H9 (cell line): ENCODE results near the gene OR8B3. TPM values are rescaled to one million over a fixed set of nuclear protein-coding genes. Genes with fewer than 3 reads are reported as not detected.
"Not testable (repeated sequence)": the region's sequence is repeated elsewhere in the genome, so short reads cannot be mapped to it uniquely, and the experiment has no call there.

Experiments used
- DNase-seq: peaks from one replicate; pipeline ENCODE4 v3.0.0-alpha.2; 2017
- H2AFZ ChIP-seq: one replicate; pipeline ENCODE4 v1.6.1; 2013; ENCODE audit warnings: mild to moderate bottlenecking, low read length, control low read depth, moderate library complexity
- H2AK5ac ChIP-seq: 2 replicates; pipeline ENCODE4 v1.6.1; 2013; ENCODE audit warnings: low read length, control low read depth, mixed read lengths; ENCODE audit not compliant: insufficient read length
- H2BK120ac ChIP-seq: one replicate; pipeline ENCODE4 v1.6.1; 2013; ENCODE audit warnings: low read depth, mild to moderate bottlenecking, low read length, control low read depth, inconsistent platforms; ENCODE audit not compliant: poor library complexity, severe bottlenecking
- H2BK12ac ChIP-seq: 2 replicates; pipeline ENCODE4 v1.6.1; 2013; ENCODE audit warnings: low read length, control low read depth, mixed read lengths, low read depth; ENCODE audit not compliant: insufficient read length
- H2BK15ac ChIP-seq: 2 replicates; pipeline ENCODE4 v1.6.1; 2013; ENCODE audit warnings: low read depth, low read length, control low read depth
- H2BK20ac ChIP-seq: one replicate; pipeline ENCODE4 v1.6.1; 2013; ENCODE audit warnings: low read depth, mild to moderate bottlenecking, low read length, control low read depth, inconsistent platforms; ENCODE audit not compliant: poor library complexity, severe bottlenecking
- H2BK5ac ChIP-seq: 2 replicates; pipeline ENCODE4 v1.6.1; 2013; ENCODE audit warnings: low read length, control low read depth, mixed read lengths; ENCODE audit not compliant: insufficient read length
- H3K14ac ChIP-seq: 2 replicates; pipeline ENCODE4 v1.6.1; 2013; ENCODE audit warnings: low read length, control low read depth; ENCODE audit not compliant: insufficient read depth
- H3K18ac ChIP-seq: 2 replicates; pipeline ENCODE4 v1.6.1; 2013; ENCODE audit warnings: low read depth, mild to moderate bottlenecking, mixed read lengths, low read length, control low read depth; ENCODE audit not compliant: insufficient read length
- H3K23ac ChIP-seq: 2 replicates; pipeline ENCODE4 v1.6.1; 2013; ENCODE audit warnings: low read length, control low read depth, mixed read lengths, low read depth; ENCODE audit not compliant: insufficient read length
- H3K23me2 ChIP-seq: 2 replicates; pipeline ENCODE4 v1.6.1; 2013; ENCODE audit warnings: low read depth, mild to moderate bottlenecking, mixed read lengths, low read length, control low read depth; ENCODE audit not compliant: insufficient read length, poor library complexity, severe bottlenecking
- H3K27ac ChIP-seq: 2 replicates; pipeline ENCODE4 v1.5.1; 2013; ENCODE audit warnings: low read length, control low read depth, mixed read lengths, low read depth; ENCODE audit not compliant: insufficient read length
- H3K27me3 ChIP-seq: 2 replicates; pipeline ENCODE4 v1.6.1; 2013; ENCODE audit warnings: low read length, control low read depth, inconsistent platforms; ENCODE audit not compliant: insufficient read depth
- H3K4ac ChIP-seq: 2 replicates; pipeline ENCODE4 v1.6.1; 2013; ENCODE audit warnings: low read depth, mild to moderate bottlenecking, control low read depth, inconsistent platforms, low read length, moderate library complexity
- H3K4me1 ChIP-seq: 2 replicates; pipeline ENCODE4 v1.6.1; 2013; ENCODE audit warnings: low read length, control low read depth, inconsistent platforms; ENCODE audit not compliant: insufficient read depth
- H3K4me2 ChIP-seq: 2 replicates; pipeline ENCODE4 v1.6.1; 2013; ENCODE audit warnings: low read length, control low read depth, mixed read lengths; ENCODE audit not compliant: insufficient read length, insufficient read depth
- H3K56ac ChIP-seq: 2 replicates; pipeline ENCODE4 v1.6.1; 2013; ENCODE audit warnings: low read depth, mild to moderate bottlenecking, mixed read lengths, low read length, control low read depth; ENCODE audit not compliant: insufficient read length
- H3K79me1 ChIP-seq: 2 replicates; pipeline ENCODE4 v1.6.1; 2013; ENCODE audit warnings: low read depth, mild to moderate bottlenecking, moderate library complexity, low read length, control low read depth, inconsistent platforms; ENCODE audit not compliant: insufficient read depth, poor library complexity, severe bottlenecking
- H3K79me2 ChIP-seq: 2 replicates; pipeline ENCODE4 v1.6.1; 2013; ENCODE audit warnings: low read length, control low read depth, inconsistent platforms; ENCODE audit not compliant: insufficient read depth
- H3K9ac ChIP-seq: 2 replicates; pipeline ENCODE4 v1.6.1; 2013; ENCODE audit warnings: low read length, control low read depth, mixed read lengths; ENCODE audit not compliant: insufficient read length; ENCODE audit errors: extremely low read depth
- H3K9me3 ChIP-seq: one replicate; pipeline ENCODE4 v1.6.1; 2013; ENCODE audit warnings: low read depth, low read length, inconsistent platforms; ENCODE audit not compliant: control insufficient read depth
- H3T11ph ChIP-seq: one replicate; pipeline ENCODE4 v1.6.1; 2013; ENCODE audit warnings: mild to moderate bottlenecking, low read length, control low read depth, inconsistent platforms
- H4K20me1 ChIP-seq: one replicate; pipeline ENCODE4 v1.6.1; 2013; ENCODE audit not compliant: control insufficient read depth, insufficient read length, insufficient read depth
- H4K5ac ChIP-seq: 2 replicates; pipeline ENCODE4 v1.6.1; 2013; ENCODE audit warnings: low read depth, mild to moderate bottlenecking, mixed read lengths, low read length, control low read depth; ENCODE audit not compliant: insufficient read length
- H4K8ac ChIP-seq: replicated peaks from 2 replicates; pipeline ENCODE4 v1.6.1; 2013; ENCODE audit warnings: low read length, control low read depth, mixed read lengths, low read depth; ENCODE audit not compliant: insufficient read length
- H4K91ac ChIP-seq: 2 replicates; pipeline ENCODE4 v1.6.1; 2013; ENCODE audit warnings: low read depth, mild to moderate bottlenecking, moderate library complexity, mixed read lengths, low read length, control low read depth; ENCODE audit not compliant: insufficient read length
- H3K27ac Mint-ChIP-seq, 3 experiments: 2 replicates in 2 of 3; 3 replicates in 1 of 3; pipeline ENCODE4 v1.8.0; 2020 to 2021; ENCODE audit warnings: mixed read lengths in 3 of 3, mild to moderate bottlenecking in 1 of 3, moderate library complexity in 1 of 3
- H3K27me3 Mint-ChIP-seq: 2 replicates; pipeline ENCODE4 v1.8.0; 2021; ENCODE audit warnings: low read depth, mild to moderate bottlenecking, moderate library complexity, mixed read lengths
- H3K36me3 Mint-ChIP-seq, 3 experiments: 2 replicates in 2 of 3; 3 replicates in 1 of 3; pipeline ENCODE4 v1.8.0; 2020 to 2021; ENCODE audit warnings: low read depth in 3 of 3, mixed read lengths in 3 of 3; ENCODE audit not compliant: insufficient read depth in 1 of 3
- H3K4me1 Mint-ChIP-seq, 2 experiments: 2 replicates each; pipeline ENCODE4 v1.8.0; 2020; ENCODE audit warnings: mixed read lengths in 2 of 2
- H3K4me3 Mint-ChIP-seq, 2 experiments: 2 replicates in 1 of 2; 3 replicates in 1 of 2; pipeline ENCODE4 v1.8.0; 2020 to 2021; ENCODE audit warnings: mild to moderate bottlenecking in 2 of 2, mixed read lengths in 2 of 2, moderate library complexity in 1 of 2
- H3K9me3 Mint-ChIP-seq, 2 experiments: 2 replicates in 1 of 2; 3 replicates in 1 of 2; pipeline ENCODE4 v1.8.0; 2020; ENCODE audit warnings: mild to moderate bottlenecking in 2 of 2, mixed read lengths in 2 of 2, moderate library complexity in 1 of 2
- CTCF ChIP-seq: fragments of 200-600 bp; sonication (generic); conservative IDR thresholded peaks from 3 replicates; pipeline ENCODE4 v1.8.0; 2021; ENCODE audit warnings: antibody characterized with exemption, mild to moderate bottlenecking
- WGBS: extraction: QIAGEN DNeasy Blood & Tissue Kit; methylation state at CpG from one replicate; pipeline ENCODE4 v1.1.7; 2013; ENCODE audit warnings: missing lambda C conversion rate, low lambda C conversion rate, mixed read lengths; ENCODE audit not compliant: insufficient read length; ENCODE audit errors: extremely low coverage; 5-methylcytosine and 5-hydroxymethylcytosine counted together
- total RNA-seq: library from RNA; stranded (reverse); gene quantifications from 2 replicates; pipeline ENCODE4 v1.2.1, GENCODE V29; 2021

OR8B3 gene
- total RNA-seq, 1 experiment from 2014 or later, result not detected

GRCh38 chr11:124384399-124384798 lies 14.4 kb downstream of the OR8B3 start, which contains the start of gene OR8B2:
Gene OR8B2, minus strand, starts transcription at chr11:124384499. Its CDS starts 1,156 bp downstream, at chr11:124383343.
- no peak within 1 kb of the TSS for H3K18ac ChIP-seq
- H2BK12ac ChIP-seq, result no peak within 1 kb of the TSS
- no peak within 1 kb of the TSS for H3K27ac ChIP-seq
- H3K79me2 ChIP-seq, result no peaks in the 10 kb centered on the region
- no peak within 1 kb of the TSS for H2BK120ac ChIP-seq
- H3K9me3 ChIP-seq, result no peaks in the 10 kb centered on the region
- no peaks in the 10 kb centered on the region for H3K4me1 ChIP-seq
- H3K4me3 Mint-ChIP-seq, result no peak within 1 kb of the TSS
- no CpG with 5 or more reads among the region's 2 CpGs for WGBS
- H3T11ph ChIP-seq, result no peak within 1 kb of the TSS
- H4K8ac ChIP-seq, result no peak within 1 kb of the TSS
- H3K23me2 ChIP-seq, result no peaks in the 10 kb centered on the region
- no peak within 1 kb of the TSS for H3K56ac ChIP-seq
- H4K91ac ChIP-seq, result no peak within 1 kb of the TSS
- H3K9ac ChIP-seq, result no peak within 1 kb of the TSS
- no peak for DNase-seq
- no peak within 1 kb of the TSS for H3K14ac ChIP-seq
- no peak within 1 kb of the TSS for H4K5ac ChIP-seq
- H3K27me3 Mint-ChIP-seq, result no peaks in the 10 kb centered on the region
- no peaks in the 10 kb centered on the region for H3K4me1 Mint-ChIP-seq
- no peak within 1 kb of the TSS for H2AFZ ChIP-seq
- H3K36me3 Mint-ChIP-seq, result no peaks in the 10 kb centered on the region
- no peak within 1 kb of the TSS for H3K4me2 ChIP-seq
- no peak within 1 kb of the TSS for H2BK15ac ChIP-seq
- no peaks in the 10 kb centered on the region for H3K79me1 ChIP-seq
- H3K4ac ChIP-seq, result no peak within 1 kb of the TSS
- H2BK20ac ChIP-seq, result no peak within 1 kb of the TSS
- no peak within 1 kb of the TSS for H2BK5ac ChIP-seq
- H3K9me3 Mint-ChIP-seq, result peaks cover 0 to 3% of the 10 kb centered on the region in 2 experiments; a peak in 1 of 5 replicates
- no peak within 1 kb of the TSS for H3K27ac Mint-ChIP-seq
- TF ChIP-seq CTCF, result no peak
- no peaks in the 10 kb centered on the region for H3K27me3 ChIP-seq
- H4K20me1 ChIP-seq, result no peaks in the 10 kb centered on the region
- H2AK5ac ChIP-seq, result no peak within 1 kb of the TSS
- H3K23ac ChIP-seq, result no peak within 1 kb of the TSS

DNA sequence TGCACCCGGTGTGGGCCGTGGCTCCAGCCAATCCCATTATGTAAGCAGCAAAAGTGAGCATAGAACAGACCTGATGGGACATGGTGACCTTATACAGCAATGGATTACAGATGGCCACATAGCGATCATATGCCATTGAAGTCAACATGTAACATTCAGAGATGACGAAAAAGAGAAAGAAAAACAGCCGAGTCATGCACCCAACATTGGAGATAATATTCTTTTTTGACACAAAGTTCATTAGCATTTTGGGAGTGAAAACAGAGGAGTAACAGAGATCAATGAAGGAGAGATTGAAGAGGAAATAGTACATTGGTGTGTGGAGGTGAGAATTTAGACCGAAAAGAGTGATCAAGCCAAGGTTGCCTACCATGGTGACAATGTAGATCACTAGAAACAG lies 16.0 kb downstream of the OR8B3 start:
- not testable (repeated sequence) for H3K36me3 Mint-ChIP-seq

More for the DNA sequence above, 16.0 kb downstream of the OR8B3 start:
- H3K4ac ChIP-seq, H2AFZ ChIP-seq, H3K4me3 Mint-ChIP-seq, H2BK12ac ChIP-seq, H4K5ac ChIP-seq, H4K8ac ChIP-seq, H3K18ac ChIP-seq, H3K4me1 Mint-ChIP-seq, H3K79me1 ChIP-seq, H2BK15ac ChIP-seq, H4K91ac ChIP-seq, H2BK20ac ChIP-seq, H3T11ph ChIP-seq, H3K9me3 Mint-ChIP-seq, H3K14ac ChIP-seq, H3K56ac ChIP-seq, DNase-seq, H2BK5ac ChIP-seq, H3K27ac ChIP-seq, H3K23me2 ChIP-seq, H3K23ac ChIP-seq, H3K27ac Mint-ChIP-seq, H3K27me3 ChIP-seq, H2BK120ac ChIP-seq, H3K79me2 ChIP-seq, H3K9ac ChIP-seq, H3K9me3 ChIP-seq, H3K4me1 ChIP-seq, H3K4me2 ChIP-seq, H2AK5ac ChIP-seq, H3K27me3 Mint-ChIP-seq, H4K20me1 ChIP-seq: not testable (repeated sequence)
- WGBS, result no CpG with 5 or more reads among the region's 6 CpGs
